ENCODE results near the gene PRRC2C. TPM values are rescaled to one million over a fixed set of nuclear protein-coding genes. Genes with fewer than 3 reads are reported as not detected.

The PRRC2C gene
- total and polyA plus RNA-seq, 4 donors: 13.6 to 41.9 (median 34.4) TPM

GRCh38 chr1:171570295-171570694, 85.0 kb downstream of the PRRC2C start:
- Histone ChIP-seq H3K27me3 (ENCODE audit: control insufficient read depth in 4 of 4, insufficient read depth in 4 of 4, low read length in 3 of 4) (no peaks in the 10 kb centered on the region), H3K27ac (ENCODE audit: low read depth in 1 of 2, low read length in 2 of 2) (no peak overlapping the region), H3K4me1 (ENCODE audit: control insufficient read depth in 4 of 4, insufficient read depth in 4 of 4, low read length in 3 of 4) (no peaks in the 10 kb centered on the region), H3K4me3 (ENCODE audit: low read depth in 1 of 3, low read length in 3 of 3) (no peak overlapping the region), H3K36me3 (ENCODE audit: control insufficient read depth in 4 of 4, insufficient read depth in 3 of 4, low read depth in 1 of 4, low read length in 3 of 4) (peaks cover 0 to 53% (median 45%) of the 10 kb centered on the region in 4 donors), H3K9me3 (ENCODE audit: control insufficient read depth in 4 of 4, low read length in 3 of 4) (no peaks in the 10 kb centered on the region), H3K9ac (ENCODE audit: low read depth in 1 of 2, low read length in 2 of 2) (no peak overlapping the region)
- 92% methylated on average over 2 of the region's 2 CpGs for WGBS
- no peak for DNase-seq (ENCODE audit: low spot score)
- TF ChIP-seq TAF1 (conservative IDR thresholded peaks at IDR 0.05) (no peak), NR2F2 (IDR thresholded peaks at IDR 0.05) (no peak), RAD21 (IDR thresholded peaks at IDR 0.05) (no peak), FOXA2 (IDR thresholded peaks at IDR 0.05) (no peak), HNF4A (conservative IDR thresholded peaks at IDR 0.05) (no peak), REST (IDR thresholded peaks at IDR 0.05) (no peak), RXRA (IDR thresholded peaks at IDR 0.05) (no peak), YY1 (IDR thresholded peaks at IDR 0.05) (no peak), JUND (IDR thresholded peaks at IDR 0.05) (no peak), SP1 (IDR thresholded peaks at IDR 0.05) (no peak), MAX (IDR thresholded peaks at IDR 0.05) (no peak), ZBTB33 (IDR thresholded peaks at IDR 0.05) (no peak)
- TF ChIP-seq, protein P1, sequence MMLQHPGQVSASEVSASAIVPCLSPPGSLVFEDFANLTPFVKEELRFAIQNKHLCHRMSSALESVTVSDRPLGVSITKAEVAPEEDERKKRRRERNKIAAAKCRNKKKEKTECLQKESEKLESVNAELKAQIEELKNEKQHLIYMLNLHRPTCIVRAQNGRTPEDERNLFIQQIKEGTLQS (IDR thresholded peaks at IDR 0.05): no peak

- no peak for TF ChIP-seq GABPA (IDR thresholded peaks at IDR 0.05 in 1 of 2, conservative IDR thresholded peaks at IDR 0.05 in 1 of 2)
- Histone ChIP-seq H3K4me3 (ENCODE audit: low read depth in 1 of 3, low read length in 3 of 3) (no peak overlapping the region), H3K9me3 (ENCODE audit: control insufficient read depth in 4 of 4, low read length in 3 of 4) (no peaks in the 10 kb centered on the region), H3K36me3 (ENCODE audit: control insufficient read depth in 4 of 4, insufficient read depth in 3 of 4, low read depth in 1 of 4, low read length in 3 of 4) (peaks cover 7 to 62% (median 51%) of the 10 kb centered on the region in 4 donors), H3K9ac (ENCODE audit: low read depth in 1 of 2, low read length in 2 of 2) (no peak overlapping the region), H3K27ac (ENCODE audit: low read depth in 1 of 2, low read length in 2 of 2) (no peak overlapping the region), H3K4me1 (ENCODE audit: control insufficient read depth in 4 of 4, insufficient read depth in 4 of 4, low read length in 3 of 4) (no peaks in the 10 kb centered on the region), H3K27me3 (ENCODE audit: control insufficient read depth in 4 of 4, insufficient read depth in 4 of 4, low read length in 3 of 4) (no peaks in the 10 kb centered on the region)
- no peak for DNase-seq (ENCODE audit: low spot score)
- 86% methylated on average over 1 of the region's 1 CpG for WGBS
Measured at GRCh38 chr1:171576144-171576543, 90.8 kb downstream of the PRRC2C start.

All from liver (tissue), 9 donors.